HCT116 (cell line): Measurements from ENCODE around the gene UBTD1. TPM values are rescaled to one million over a fixed set of nuclear protein-coding genes. Genes with fewer than 3 reads are reported as not detected.
A peak's percentile ranks its signal among the peaks of the same experiment; 100 is the strongest.

Source experiments
- ATAC-seq: fragments of 200-7000 bp; cut with Tn5 transposase; 2 replicates; pipeline ENCODE4 v1.9.1; 2020; ENCODE audit warnings: mild to moderate bottlenecking, moderate library complexity
- BruUV-seq: library from RNA; stranded (reverse); fragments of 400-500 nt; replicated peaks from 2 replicates; lab custom pipeline; 2021; lab: Mats Ljungman, UMichigan
- CTCF ChIA-PET: fragments of 300-600 bp; sonication (Branson Sonifier 250); formaldehyde crosslinking; loops from one replicate; lab custom pipeline; 2021; ENCODE audit warnings: antibody characterized with exemption; lab: Charles Lee
- POLR2A ChIA-PET: fragments of 300-600, 350-600 bp; sonication (Branson Sonifier 250); formaldehyde crosslinking; loops from one replicate; lab custom pipeline; 2021; ENCODE audit warnings: antibody characterized with exemption; lab: Charles Lee
- RAD21 ChIA-PET, 2 experiments: fragments of 300-600 bp; sonication (Branson Sonifier 250); formaldehyde crosslinking; loops; one replicate each; lab custom pipeline; 2023; ENCODE audit warnings: low total read pairs in 2 of 2; ENCODE audit not compliant: uncharacterized antibody in 2 of 2, unreplicated experiment in 2 of 2, low non-redundant PET in 1 of 2; lab: Charles Lee
- DNase-seq: peaks from one replicate; pipeline ENCODE4 v3.0.0-alpha.2; 2010; ENCODE audit warnings: low read depth, low spot score
- H2AFZ ChIP-seq: fragments of 200-600 bp; shearing (Covaris generic), sonication (generic); 2 replicates; pipeline ENCODE4 v1.6.1; 2017; ENCODE audit warnings: low read depth, mixed run types, mixed read lengths, antibody characterized with exemption, low read length; ENCODE audit not compliant: poor library complexity, severe bottlenecking
- H3K27ac ChIP-seq: 2 replicates; pipeline ENCODE4 v1.5.1; 2012; ENCODE audit warnings: low read depth, low read length
- H3K27me3 ChIP-seq: fragments of 200-600 bp; sonication (generic); 2 replicates; pipeline ENCODE4 v1.6.1; 2016; ENCODE audit warnings: mixed run types, low read length, mixed read lengths; ENCODE audit not compliant: insufficient read depth
- H3K36me3 ChIP-seq, 2 experiments: fragments of 200-500 bp in 1 of 2; fragments of 200-600 bp in 1 of 2; sonication (Bioruptor generic) in 1 of 2; sonication (generic) in 1 of 2; 2 replicates each; pipeline versions ENCODE4 v1.5.1 to v1.6.1; 2014 to 2016; ENCODE audit warnings: low read length in 2 of 2, inconsistent platforms in 1 of 2, mixed read lengths in 1 of 2, mixed run types in 1 of 2; ENCODE audit not compliant: insufficient read depth in 2 of 2, control insufficient read depth in 1 of 2
- H3K4me1 ChIP-seq, 2 experiments: fragments of 200-600 bp in 1 of 2; sonication (generic) in 1 of 2; 2 replicates each; pipeline versions ENCODE4 v1.5.1 to v1.6.1; 2012 to 2017; ENCODE audit warnings: low read length in 2 of 2, inconsistent platforms in 1 of 2, mild to moderate bottlenecking in 1 of 2, mixed read lengths in 1 of 2, mixed run types in 1 of 2, moderate library complexity in 1 of 2; ENCODE audit not compliant: insufficient read depth in 2 of 2, control insufficient read depth in 1 of 2
- H3K4me2 ChIP-seq: fragments of 200-600 bp; sonication (generic); 2 replicates; pipeline ENCODE4 v1.6.1; 2017; ENCODE audit warnings: mixed run types, low read length, mixed read lengths
- H3K4me3 ChIP-seq, 2 experiments: fragments of 200-600 bp in 1 of 2; sonication (generic) in 1 of 2; replicated peaks in 1 of 2; 2 replicates each; pipeline ENCODE4 v1.5.1; 2011 to 2016; ENCODE audit warnings: low read length in 2 of 2, control low read depth in 1 of 2, low read depth in 1 of 2, mild to moderate bottlenecking in 1 of 2, mixed read lengths in 1 of 2, mixed run types in 1 of 2
- H3K79me2 ChIP-seq: fragments of 200-600 bp; sonication (generic); 2 replicates; pipeline ENCODE4 v1.6.1; 2017; ENCODE audit warnings: mild to moderate bottlenecking, mixed run types, low read length, moderate library complexity, mixed read lengths; ENCODE audit not compliant: insufficient read depth
- H3K9ac ChIP-seq: fragments of 200-600 bp; sonication (generic); 2 replicates; pipeline ENCODE4 v1.6.1; 2016; ENCODE audit warnings: low read length, mixed read lengths
- H3K9me2 ChIP-seq: fragments of 200-600 bp; sonication (generic), shearing (Covaris generic); 2 replicates; pipeline ENCODE4 v1.6.1; 2017; ENCODE audit warnings: mixed run types, mild to moderate bottlenecking, moderate library complexity; ENCODE audit not compliant: insufficient read depth
- H3K9me3 ChIP-seq, 2 experiments: fragments of 200-500 bp in 1 of 2; fragments of 200-600 bp in 1 of 2; sonication (Bioruptor generic) in 1 of 2; sonication (generic) in 1 of 2; 2 replicates each; pipeline ENCODE4 v1.6.1; 2014 to 2017; ENCODE audit warnings: low read length in 2 of 2, mixed read lengths in 2 of 2, inconsistent platforms in 1 of 2, low read depth in 1 of 2, mild to moderate bottlenecking in 1 of 2, mixed run types in 1 of 2, moderate library complexity in 1 of 2; ENCODE audit not compliant: control insufficient read depth in 1 of 2, insufficient read depth in 1 of 2
- H4K20me1 ChIP-seq: fragments of 200-600 bp; sonication (generic), shearing (Covaris generic); 2 replicates; pipeline ENCODE4 v1.6.1; 2017; ENCODE audit warnings: mixed run types, mild to moderate bottlenecking, moderate library complexity; ENCODE audit not compliant: insufficient read depth
- CEBPB ChIP-seq: IDR thresholded peaks from 2 replicates; pipeline ENCODE4 v1.6.1; 2012; ENCODE audit warnings: low read depth
- CTCF ChIP-seq, 3 experiments: fragments of 200-600 bp in 1 of 3; sonication (generic) in 1 of 3; IDR thresholded peaks in 2 of 3; conservative IDR thresholded peaks in 1 of 3; 2 replicates each; pipeline ENCODE4 v1.5.1; 2012 to 2017; ENCODE audit warnings: low read depth in 2 of 3, low read length in 2 of 3, antibody characterized with exemption in 1 of 3, borderline replicate concordance in 1 of 3, control low read depth in 1 of 3, mild to moderate bottlenecking in 1 of 3, mixed read lengths in 1 of 3, mixed run types in 1 of 3, moderate library complexity in 1 of 3; ENCODE audit not compliant: insufficient read depth in 1 of 3
- EGR1 ChIP-seq: IDR thresholded peaks from 2 replicates; pipeline ENCODE4 v1.6.1; 2012; ENCODE audit warnings: low read depth
- JUND ChIP-seq: IDR thresholded peaks from 2 replicates; pipeline ENCODE4 v1.6.1; 2012
- POLR2A ChIP-seq: IDR thresholded peaks from 2 replicates; pipeline ENCODE4 v1.7.0; 2011; ENCODE audit warnings: borderline replicate concordance; ENCODE audit not compliant: insufficient read depth, insufficient read length; ENCODE audit errors: extremely low read depth
- RAD21 ChIP-seq: IDR thresholded peaks from 2 replicates; pipeline ENCODE4 v1.6.1; 2012; ENCODE audit warnings: low read depth, mild to moderate bottlenecking
- REST ChIP-seq: IDR thresholded peaks from 2 replicates; pipeline ENCODE4 v1.6.1; 2012; ENCODE audit warnings: low read depth
- TCF7L2 ChIP-seq: IDR thresholded peaks from 2 replicates; pipeline ENCODE4 v1.7.0; 2011; ENCODE audit warnings: borderline replicate concordance, inconsistent platforms; ENCODE audit not compliant: insufficient read depth, insufficient read length; ENCODE audit errors: extremely low read depth
- YY1 ChIP-seq: IDR thresholded peaks from 2 replicates; pipeline ENCODE4 v1.6.1; 2011; ENCODE audit warnings: low read length, low read depth, moderate library complexity, mild to moderate bottlenecking; ENCODE audit not compliant: insufficient replicate concordance; ENCODE audit errors: extremely low read depth
- ZBTB33 ChIP-seq: IDR thresholded peaks from 2 replicates; pipeline ENCODE4 v1.6.1; 2011; ENCODE audit warnings: mild to moderate bottlenecking, low read length, moderate library complexity; ENCODE audit not compliant: insufficient replicate concordance; ENCODE audit errors: extremely low read depth
- intact Hi-C: fragments of 100-400 bp; cut with micrococcal nuclease; formaldehyde crosslinking; loops from 2 replicates; pipeline ENCODE4 v1.10.0; 2022
- total RNA-seq: library from RNA; stranded (reverse); gene quantifications from one replicate; pipeline ENCODE4 v1.2.1, GENCODE V29; 2021; ENCODE audit not compliant: unreplicated experiment

Gene UBTD1
- total RNA-seq, 1 experiment from 2014 or later = 12.8 TPM

- BruUV-seq = no TSS peak
- CTCF ChIA-PET = interaction anchor here (1.1 to 1.6 kb wide), 3 partner anchors 15 to 27 kb away, joined by 3 to 7 read pairs (median 5); partner anchors contain the start of genes ANKRD2 and HOGA1
These were observed 99.9 kb downstream of the UBTD1 start for GRCh38 chr10:97598407-97599271.

More at GRCh38 chr10:97598407-97599271, 99.9 kb downstream of the UBTD1 start:
- Histone ChIP-seq H3K27me3 (no peaks in the 10 kb centered on the region), H3K36me3 (no peaks in the 10 kb centered on the region), H3K4me1 (peaks cover 27 to 37% of the 10 kb centered on the region in 2 experiments), H3K9ac (no peak overlapping the region), H3K9me2 (no peaks in the 10 kb centered on the region), H3K4me3 (no peak overlapping the region), H3K79me2 (no peaks in the 10 kb centered on the region), H4K20me1 (no peaks in the 10 kb centered on the region), H2AFZ (no peak overlapping the region), H3K4me2 (peak overlapping the region; percentile 68), H3K27ac (no peak overlapping the region), H3K9me3 (no peaks in the 10 kb centered on the region)
- TF ChIP-seq RAD21 (no peak), POLR2A (no peak), REST (no peak), CTCF (IDR thresholded peaks at IDR 0.05 in 2 of 3, conservative IDR thresholded peaks at IDR 0.05 in 1 of 3; ENCODE audit: borderline replicate concordance in 1 of 3, insufficient read depth in 1 of 3, low read depth in 2 of 3, low read length in 2 of 3) (no peak), EGR1 (no peak), TCF7L2 (no peak), CEBPB (no peak), YY1 (no peak), JUND (no peak), ZBTB33 (no peak)
- POLR2A ChIA-PET = no interaction called here
- intact Hi-C loops = no loop called here
- DNase-seq (no peak), ATAC-seq (no peak)
- RAD21 ChIA-PET = no interaction called here
